Suprapubic skin (tissue), 2 donors: ENCODE data around the gene CCDC159.

Experiments used
- EP300 ChIP-seq: sonication (generic); formaldehyde crosslinking; IDR thresholded peaks from one replicate; pipeline ENCODE4 v1.6.1; 2017; ENCODE audit warnings: antibody characterized with exemption
- POLR2A ChIP-seq, 2 donors: fragments of 450-650 bp; IDR thresholded peaks; one replicate each; pipeline ENCODE4 v1.6.1; 2017; ENCODE audit warnings: antibody characterized with exemption in 2 of 2, mild to moderate bottlenecking in 2 of 2, moderate library complexity in 2 of 2

GRCh38 chr19:11324079-11324661 lies 22.1 kb upstream of the CCDC159 start:
- TF ChIP-seq EP300 (no peak), POLR2A (IDR thresholded peaks at IDR 0.05) (no peak)
